SJSA1 (cell line): ENCODE data around the gene GSTA4. TPM values are rescaled to one million over a fixed set of nuclear protein-coding genes. Genes with fewer than 3 reads are reported as not detected.
A peak's percentile ranks its signal among the peaks of the same experiment; 100 is the strongest.
"Not testable (repeated sequence)": the region's sequence is repeated elsewhere in the genome, so short reads cannot be mapped to it uniquely, and the experiment has no call there.

Experiments
- DNase-seq, 2 experiments: peaks; one replicate each; pipeline ENCODE4 v3.0.0-alpha.2; 2015 to 2020; ENCODE audit warnings: low spot score in 2 of 2, low read depth in 1 of 2
- H3K27ac ChIP-seq: fragments of 250-450 bp; sonication (Bioruptor Pico); 2 replicates; pipeline ENCODE4 v1.5.1; 2020; ENCODE audit warnings: mild to moderate bottlenecking, moderate library complexity
- H3K27me3 ChIP-seq: fragments of 250-450 bp; sonication (Bioruptor Pico); replicated peaks from 2 replicates; pipeline ENCODE4 v1.5.1; 2020; ENCODE audit warnings: mild to moderate bottlenecking, moderate library complexity
- H3K36me3 ChIP-seq: fragments of 250-450 bp; sonication (Bioruptor Pico); 2 replicates; pipeline ENCODE4 v1.5.1; 2020; ENCODE audit warnings: mild to moderate bottlenecking
- H3K4me1 ChIP-seq: fragments of 250-450 bp; sonication (Bioruptor Pico); replicated peaks from 2 replicates; pipeline ENCODE4 v1.6.1; 2021; ENCODE audit warnings: mild to moderate bottlenecking
- H3K4me3 ChIP-seq: fragments of 250-450 bp; sonication (Bioruptor Pico); 2 replicates; pipeline ENCODE4 v1.5.1; 2020; ENCODE audit warnings: mild to moderate bottlenecking
- H3K9me3 ChIP-seq: fragments of 250-450 bp; sonication (Bioruptor Pico); replicated peaks from 2 replicates; pipeline ENCODE4 v1.5.1; 2020; ENCODE audit warnings: mild to moderate bottlenecking
- total RNA-seq: library from RNA; depleted of rRNA; stranded (reverse); fragments of >200 nt; shearing (Covaris generic); gene quantifications from 2 replicates; pipeline ENCODE4 v1.2.3, GENCODE V29; 2014; rRNA removed

GSTA4 gene, protein sequence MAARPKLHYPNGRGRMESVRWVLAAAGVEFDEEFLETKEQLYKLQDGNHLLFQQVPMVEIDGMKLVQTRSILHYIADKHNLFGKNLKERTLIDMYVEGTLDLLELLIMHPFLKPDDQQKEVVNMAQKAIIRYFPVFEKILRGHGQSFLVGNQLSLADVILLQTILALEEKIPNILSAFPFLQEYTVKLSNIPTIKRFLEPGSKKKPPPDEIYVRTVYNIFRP
- 25.8 and 46.8 TPM in 2 replicates for total RNA-seq

DNA sequence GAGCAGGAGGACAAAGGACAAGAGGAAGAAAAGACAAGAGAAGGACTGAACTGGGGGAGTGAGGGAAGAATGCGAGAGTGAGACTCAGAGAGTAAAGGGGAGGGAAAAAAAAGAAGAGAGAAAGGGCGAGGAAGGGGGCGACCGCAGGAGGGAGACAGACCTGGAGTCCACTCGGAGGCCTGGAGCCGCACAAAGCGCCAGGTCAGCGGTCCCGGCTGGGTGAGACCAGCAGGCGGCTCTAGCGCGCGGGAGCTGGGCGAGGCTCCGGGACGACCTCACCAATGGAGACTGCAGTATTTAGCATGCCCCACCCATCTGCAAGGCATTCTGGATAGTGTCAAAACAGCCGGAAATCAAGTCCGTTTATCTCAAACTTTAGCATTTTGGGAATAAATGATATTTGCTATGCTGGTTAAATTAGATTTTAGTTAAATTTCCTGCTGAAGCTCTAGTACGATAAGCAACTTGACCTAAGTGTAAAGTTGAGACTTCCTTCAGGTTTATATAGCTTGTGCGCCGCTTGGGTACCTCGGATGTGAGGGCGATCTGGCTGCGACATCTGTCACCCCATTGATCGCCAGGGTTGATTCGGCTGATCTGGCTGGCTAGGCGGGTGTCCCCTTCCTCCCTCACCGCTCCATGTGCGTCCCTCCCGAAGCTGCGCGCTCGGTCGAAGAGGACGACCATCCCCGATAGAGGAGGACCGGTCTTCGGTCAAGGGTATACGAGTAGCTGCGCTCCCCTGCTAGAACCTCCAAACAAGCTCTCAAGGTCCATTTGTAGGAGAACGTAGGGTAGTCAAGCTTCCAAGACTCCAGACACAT lies at the start of gene GSTA4:
GSTA4 (minus strand) TSS at position 196 of the 824 bp plus-strand sequence. CDS start 1,041 bp downstream, outside the sequence.
- H3K27me3 ChIP-seq, H3K9me3 ChIP-seq, H3K36me3 ChIP-seq: not testable (repeated sequence)
- Histone ChIP-seq H3K4me1 (peaks cover 11% of the 10 kb centered on the region), H3K4me3 (peak within 1 kb of the TSS; percentile 44), H3K27ac (peak within 1 kb of the TSS; percentile 95)
- peak; percentile 99 for DNase-seq

DNA sequence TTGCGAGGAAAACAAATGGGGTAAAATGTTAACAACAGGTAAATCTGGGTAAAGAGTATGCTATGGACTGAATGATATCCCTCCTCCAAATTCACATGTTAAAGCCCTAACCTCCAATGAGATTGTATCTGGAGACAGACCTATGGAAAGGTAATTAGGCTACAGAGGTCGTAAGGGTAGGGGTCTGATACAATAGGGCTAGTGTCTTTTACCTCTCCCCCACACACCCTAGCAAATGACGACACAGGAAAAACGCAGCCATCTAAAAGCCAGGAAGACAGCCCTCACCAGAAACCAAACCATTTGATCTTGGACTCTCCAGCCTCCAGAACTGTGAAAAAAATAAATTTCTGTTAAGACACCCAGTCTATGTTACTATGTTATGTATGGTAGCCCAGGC lies 49.5 kb upstream of the GSTA4 start:
- H3K4me1 ChIP-seq = peaks cover 61% of the 10 kb centered on the region
- peaks cover 16% of the 10 kb centered on the region for H3K36me3 ChIP-seq
- H3K27me3 ChIP-seq = no peaks in the 10 kb centered on the region
- H3K27ac ChIP-seq = peak overlapping the region; percentile 74
- DNase-seq = no peak
- H3K4me3 ChIP-seq = no peak overlapping the region
- H3K9me3 ChIP-seq = no peaks in the 10 kb centered on the region

DNA sequence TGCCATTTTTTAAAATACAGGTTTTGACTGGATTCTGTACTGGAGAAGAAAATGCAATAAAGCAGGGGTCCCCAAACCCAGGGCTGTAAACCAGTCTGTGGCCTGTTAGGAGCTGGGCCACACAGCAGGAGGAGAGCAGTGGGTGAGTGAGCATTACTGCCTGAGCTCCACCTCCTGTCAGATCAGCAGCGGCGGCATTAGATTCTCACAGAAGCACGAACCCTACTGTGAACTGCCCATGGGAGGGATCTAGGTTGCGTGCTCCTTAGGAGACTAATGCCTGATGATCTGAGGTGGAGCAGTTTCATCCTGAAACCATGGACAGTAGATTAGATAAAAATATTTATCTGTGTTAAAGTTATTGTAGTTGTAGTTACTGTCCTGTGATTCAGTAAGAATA lies 49.0 kb upstream of the GSTA4 start:
- H3K36me3 ChIP-seq = peaks cover 16% of the 10 kb centered on the region
- H3K4me1 ChIP-seq = peaks cover 57% of the 10 kb centered on the region
- no peaks in the 10 kb centered on the region for H3K9me3 ChIP-seq
- H3K27me3 ChIP-seq = no peaks in the 10 kb centered on the region
- DNase-seq = peak; percentile 56 to 69
- no peak overlapping the region for H3K4me3 ChIP-seq
- peak overlapping the region; percentile 74 for H3K27ac ChIP-seq

DNA sequence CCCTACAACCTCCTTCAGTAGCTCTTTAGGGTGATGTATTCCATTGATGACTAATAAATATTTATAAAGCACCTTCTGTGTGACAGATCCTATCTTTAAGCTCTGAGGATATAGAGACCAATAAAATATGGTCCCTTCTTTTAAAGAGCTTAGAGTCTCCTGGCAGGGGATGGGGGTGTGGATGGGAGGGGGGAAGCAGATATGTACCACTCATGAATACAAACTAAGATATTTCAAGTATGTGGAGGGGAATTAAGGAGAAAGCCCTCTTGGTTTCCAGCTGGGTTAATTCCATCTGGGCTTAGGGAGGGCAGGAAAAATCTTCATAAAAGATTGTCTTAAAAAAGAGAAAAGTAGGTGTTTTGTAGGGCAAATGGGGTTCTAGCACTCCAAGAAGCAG lies 48.5 kb upstream of the GSTA4 start:
- H3K27me3 ChIP-seq = no peaks in the 10 kb centered on the region
- H3K4me1 ChIP-seq = peaks cover 52% of the 10 kb centered on the region
- no peaks in the 10 kb centered on the region for H3K9me3 ChIP-seq
- DNase-seq = peak; percentile 62 to 63
- H3K36me3 ChIP-seq = peaks cover 16% of the 10 kb centered on the region
- H3K27ac ChIP-seq = peak overlapping the region; percentile 74
- no peak overlapping the region for H3K4me3 ChIP-seq

DNA sequence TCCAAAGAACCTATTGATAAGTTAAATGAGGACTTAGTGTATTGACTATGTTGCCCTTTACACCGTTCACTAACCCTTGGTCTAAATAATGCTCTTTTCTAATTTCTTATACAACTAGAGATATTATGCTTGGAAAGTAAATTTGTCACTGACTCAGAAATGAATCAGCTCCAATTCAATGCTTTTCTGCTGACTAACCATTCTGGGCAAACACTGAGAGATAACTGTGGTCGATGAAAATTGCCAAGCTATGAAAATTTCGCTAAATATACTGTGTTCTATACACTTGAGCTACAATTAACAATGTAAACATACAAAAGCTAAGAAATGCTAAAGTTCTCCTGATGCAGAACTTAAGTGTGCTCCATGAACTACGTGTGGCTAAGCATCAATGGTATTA lies 47.0 kb upstream of the GSTA4 start:
- Histone ChIP-seq H3K4me1 (peaks cover 40% of the 10 kb centered on the region), H3K9me3 (no peaks in the 10 kb centered on the region), H3K27ac (peak overlapping the region; percentile 74), H3K27me3 (no peaks in the 10 kb centered on the region), H3K36me3 (peaks cover 16% of the 10 kb centered on the region), H3K4me3 (no peak overlapping the region)
- DNase-seq = peak in 1 of 2 experiments; percentile 88

DNA sequence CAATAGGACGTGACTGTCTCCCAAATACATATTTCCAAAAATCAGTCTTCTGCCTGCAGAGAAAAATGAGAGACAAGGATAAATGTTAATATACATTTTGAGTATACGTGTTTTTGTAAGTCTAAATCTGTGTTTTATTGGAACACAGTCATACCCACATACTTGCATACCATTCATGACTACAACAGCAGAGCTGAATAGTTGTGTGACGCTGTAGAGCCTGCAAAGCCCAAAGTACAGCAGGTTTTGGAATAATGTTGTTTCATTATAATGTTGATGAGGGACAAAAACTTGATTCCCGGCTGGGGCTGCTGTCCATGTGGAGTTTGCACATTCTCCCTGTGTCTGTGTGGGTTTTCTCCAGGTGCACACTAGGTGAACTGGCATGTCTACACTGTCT lies 46.3 kb upstream of the GSTA4 start:
- Histone ChIP-seq H3K9me3 (no peaks in the 10 kb centered on the region), H3K4me3 (no peak overlapping the region), H3K27me3 (no peaks in the 10 kb centered on the region), H3K27ac (peak overlapping the region; percentile 74), H3K36me3 (peaks cover 16% of the 10 kb centered on the region), H3K4me1 (peaks cover 41% of the 10 kb centered on the region)
- DNase-seq = peak in 1 of 2 experiments; percentile 54

DNA sequence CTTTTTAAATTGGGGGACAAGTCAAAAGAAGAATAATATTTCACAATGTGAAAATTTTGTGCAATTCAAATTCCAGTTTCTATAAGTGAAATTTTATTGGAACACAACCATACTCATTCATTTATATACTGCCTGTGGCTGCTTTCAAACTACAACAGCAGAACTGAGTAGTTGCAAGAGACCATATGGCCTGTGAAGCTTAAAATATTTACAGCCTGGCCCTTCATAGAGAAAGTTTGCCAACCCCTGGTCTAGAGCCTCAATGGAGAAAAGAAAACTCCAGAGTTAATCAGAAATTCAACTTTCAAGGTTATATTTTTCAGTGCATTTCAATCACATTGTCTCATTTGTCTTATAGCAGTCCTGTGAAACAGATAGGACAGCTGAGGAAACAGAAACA lies 43.5 kb upstream of the GSTA4 start:
- Histone ChIP-seq H3K27ac (no peak overlapping the region), H3K4me1 (peaks cover 46% of the 10 kb centered on the region), H3K27me3 (no peaks in the 10 kb centered on the region), H3K4me3 (no peak overlapping the region), H3K36me3 (peaks cover 36% of the 10 kb centered on the region), H3K9me3 (no peaks in the 10 kb centered on the region)
- DNase-seq = no peak

DNA sequence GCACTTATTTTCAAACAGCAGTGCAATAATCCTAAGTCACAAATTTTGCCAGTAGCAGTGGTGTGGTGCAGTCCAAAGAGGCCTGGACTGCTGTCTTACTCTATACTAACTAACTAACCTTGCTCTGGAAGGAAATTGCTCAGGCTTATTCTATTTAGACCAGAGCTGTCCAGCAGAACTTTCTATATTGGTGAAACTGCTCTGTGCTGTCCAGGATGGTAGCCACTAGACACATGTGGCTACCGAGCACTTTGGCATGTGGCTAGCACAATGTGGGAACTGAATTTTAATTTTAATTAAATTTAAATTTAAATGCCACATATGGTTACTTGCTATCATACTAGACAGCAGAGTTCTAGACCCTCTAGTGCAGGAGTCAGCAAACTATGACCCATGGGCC lies 43.1 kb upstream of the GSTA4 start:
- Histone ChIP-seq H3K9me3 (no peaks in the 10 kb centered on the region), H3K27ac (no peak overlapping the region), H3K36me3 (peaks cover 39% of the 10 kb centered on the region), H3K4me3 (no peak overlapping the region), H3K4me1 (peaks cover 45% of the 10 kb centered on the region), H3K27me3 (no peaks in the 10 kb centered on the region)
- no peak for DNase-seq

DNA sequence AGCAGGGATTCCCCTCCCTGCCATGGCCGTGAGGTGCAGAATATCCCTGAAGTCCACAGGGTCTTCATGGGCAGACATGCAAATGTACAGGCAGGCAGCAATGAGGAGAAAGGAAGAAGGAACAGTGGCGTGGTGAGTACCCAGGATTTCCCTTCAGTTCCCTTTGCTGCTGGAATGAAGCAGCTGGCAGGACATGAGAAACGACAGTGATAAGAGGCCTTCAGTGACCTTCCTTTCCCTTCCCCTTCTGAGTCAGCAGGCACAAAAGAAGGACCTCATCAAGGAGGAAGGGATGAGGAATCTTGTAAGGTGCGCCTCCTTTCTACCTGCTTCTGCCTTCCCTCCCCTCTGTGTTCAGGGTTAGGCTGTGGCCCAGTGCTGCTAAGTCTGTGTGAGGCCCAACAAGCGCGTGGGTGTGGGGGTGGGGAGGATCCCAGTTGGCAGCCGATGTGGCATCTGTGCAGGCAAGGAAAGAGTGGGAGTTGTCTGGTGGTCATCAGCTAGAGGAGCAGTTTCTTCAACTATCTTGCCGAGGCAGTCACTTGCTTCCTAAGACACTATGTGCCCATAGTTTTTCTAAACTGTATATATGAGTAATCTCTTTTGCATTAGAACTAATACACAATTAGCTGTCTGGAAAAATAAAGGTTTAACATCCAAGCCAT lies 40.6 kb upstream of the GSTA4 start:
- no peak overlapping the region for H3K4me3 ChIP-seq
- no peaks in the 10 kb centered on the region for H3K9me3 ChIP-seq
- DNase-seq = peak in 1 of 2 experiments; percentile 36
- peaks cover 22% of the 10 kb centered on the region for H3K4me1 ChIP-seq
- peaks cover 52% of the 10 kb centered on the region for H3K36me3 ChIP-seq
- no peak overlapping the region for H3K27ac ChIP-seq
- no peaks in the 10 kb centered on the region for H3K27me3 ChIP-seq

DNA sequence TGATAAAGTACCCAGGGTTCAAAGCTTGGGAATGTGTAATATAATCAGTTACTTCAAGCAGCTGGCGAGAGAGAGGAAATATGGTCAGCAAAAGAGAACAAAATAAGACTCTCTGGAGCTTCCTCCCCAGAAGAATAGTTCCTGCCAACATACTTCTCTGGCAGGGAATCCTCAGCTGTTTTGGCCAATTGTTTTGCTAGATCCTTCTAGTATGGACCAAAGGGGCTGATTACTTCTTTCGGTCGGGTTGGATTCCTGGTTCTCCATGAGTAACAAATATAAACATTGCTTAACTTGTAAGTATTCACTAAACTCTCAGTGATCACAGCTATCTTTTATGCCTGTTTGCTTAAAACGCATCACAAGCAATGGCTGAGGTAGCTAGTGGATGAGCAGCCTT lies 38.7 kb upstream of the GSTA4 start:
- peak in 1 of 2 experiments; percentile 21 for DNase-seq
- Histone ChIP-seq H3K4me1 (peaks cover 21% of the 10 kb centered on the region), H3K27me3 (no peaks in the 10 kb centered on the region), H3K9me3 (no peaks in the 10 kb centered on the region), H3K36me3 (peaks cover 55% of the 10 kb centered on the region), H3K27ac (no peak overlapping the region), H3K4me3 (no peak overlapping the region)

DNA sequence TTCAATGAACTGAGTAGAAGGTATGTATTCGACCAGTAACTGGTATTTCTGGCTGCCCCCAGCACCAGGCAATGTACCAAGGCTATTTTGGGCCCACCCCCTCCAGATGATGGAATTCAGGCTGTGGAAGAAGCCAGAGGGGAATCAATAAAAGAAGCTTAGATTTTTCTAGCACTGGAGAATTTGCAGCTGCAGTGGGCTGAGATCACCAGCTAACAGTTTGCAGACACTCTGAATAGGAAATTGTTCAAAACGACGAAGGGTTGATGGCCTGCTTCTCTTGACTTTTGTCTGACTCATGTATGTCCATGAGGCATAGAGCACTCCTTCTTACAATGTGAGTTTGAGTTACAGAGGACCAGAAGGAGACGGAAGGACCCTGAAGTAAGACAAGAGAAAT lies 37.8 kb upstream of the GSTA4 start:
- H3K4me1 ChIP-seq = peaks cover 21% of the 10 kb centered on the region
- peaks cover 60% of the 10 kb centered on the region for H3K36me3 ChIP-seq
- no peaks in the 10 kb centered on the region for H3K27me3 ChIP-seq
- no peaks in the 10 kb centered on the region for H3K9me3 ChIP-seq
- no peak overlapping the region for H3K4me3 ChIP-seq
- no peak overlapping the region for H3K27ac ChIP-seq
- no peak for DNase-seq

DNA sequence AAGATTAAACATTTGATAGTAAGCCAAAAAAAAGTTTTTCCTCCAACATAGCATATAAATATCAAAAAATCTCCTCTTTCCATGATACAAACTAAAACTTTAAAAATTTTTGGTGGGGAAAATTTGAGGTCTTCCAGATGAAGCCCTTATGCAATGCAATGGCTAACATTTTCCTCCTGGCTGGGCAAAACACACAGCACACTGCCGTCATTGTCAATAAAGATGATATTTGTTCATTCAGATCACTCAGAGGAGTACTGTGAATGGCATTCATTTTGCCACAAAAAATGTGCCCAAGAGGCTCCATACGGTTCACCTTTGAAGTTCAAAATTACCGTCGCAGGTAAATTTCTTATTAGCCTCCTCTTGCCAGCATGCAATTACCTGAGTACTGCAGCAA lies 36.2 kb upstream of the GSTA4 start:
- no peaks in the 10 kb centered on the region for H3K9me3 ChIP-seq
- no peak for DNase-seq
- H3K4me1 ChIP-seq = peaks cover 19% of the 10 kb centered on the region
- H3K27ac ChIP-seq = no peak overlapping the region
- no peaks in the 10 kb centered on the region for H3K27me3 ChIP-seq
- peaks cover 64% of the 10 kb centered on the region for H3K36me3 ChIP-seq
- H3K4me3 ChIP-seq = no peak overlapping the region

DNA sequence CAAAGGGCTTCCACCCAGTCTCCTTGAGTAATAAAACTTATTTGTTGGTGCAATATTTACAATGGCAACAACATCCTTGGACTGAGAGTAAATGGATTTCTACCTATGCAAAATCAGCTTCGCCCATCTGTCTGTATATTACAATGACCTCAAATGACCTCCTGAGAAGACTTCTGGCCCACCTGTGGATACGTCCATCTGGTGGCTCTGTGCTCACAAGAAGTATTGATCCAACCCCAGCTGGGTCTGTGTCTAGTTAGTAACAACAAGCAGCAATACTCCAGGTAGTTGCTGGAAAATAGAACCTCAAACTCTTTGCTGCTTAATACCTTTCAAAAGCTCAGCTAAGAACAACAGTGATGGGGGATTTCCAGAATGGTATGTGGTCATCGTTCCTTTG lies 34.7 kb upstream of the GSTA4 start:
- H3K4me1 ChIP-seq = peaks cover 9% of the 10 kb centered on the region
- no peak overlapping the region for H3K4me3 ChIP-seq
- peaks cover 66% of the 10 kb centered on the region for H3K36me3 ChIP-seq
- no peak overlapping the region for H3K27ac ChIP-seq
- no peak for DNase-seq
- H3K27me3 ChIP-seq = no peaks in the 10 kb centered on the region
- no peaks in the 10 kb centered on the region for H3K9me3 ChIP-seq

DNA sequence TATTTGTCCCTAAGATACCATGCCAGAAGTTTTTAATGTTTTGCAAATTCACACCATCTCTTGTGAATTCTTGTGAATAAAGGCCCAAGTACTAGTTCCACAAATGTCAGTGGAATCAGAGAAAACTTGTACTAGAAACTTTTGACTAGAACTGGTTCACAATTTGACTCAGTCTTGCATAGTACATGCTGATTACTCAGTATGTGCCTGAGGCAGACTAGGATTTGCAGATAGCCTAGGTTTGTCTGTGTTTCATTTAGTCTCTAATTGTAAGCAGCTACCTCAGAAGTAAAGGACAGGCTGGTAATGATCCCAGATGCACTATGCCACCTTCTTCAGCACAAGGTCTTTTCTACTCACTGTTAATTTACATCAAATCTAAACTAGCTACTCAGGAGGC lies 34.2 kb upstream of the GSTA4 start:
- no peak for DNase-seq
- peaks cover 61% of the 10 kb centered on the region for H3K36me3 ChIP-seq

More for the DNA sequence above, 34.2 kb upstream of the GSTA4 start:
- Histone ChIP-seq H3K4me3 (no peak overlapping the region), H3K27ac (no peak overlapping the region), H3K4me1 (peaks cover 9% of the 10 kb centered on the region), H3K27me3 (no peaks in the 10 kb centered on the region), H3K9me3 (no peaks in the 10 kb centered on the region)
